Measurements from ENCODE around the gene SOHLH1. TPM values are rescaled to one million over a fixed set of nuclear protein-coding genes. Genes with fewer than 3 reads are reported as not detected.

Gene SOHLH1
- total RNA-seq, 1 experiment from 2014 or later = not detected

DNA sequence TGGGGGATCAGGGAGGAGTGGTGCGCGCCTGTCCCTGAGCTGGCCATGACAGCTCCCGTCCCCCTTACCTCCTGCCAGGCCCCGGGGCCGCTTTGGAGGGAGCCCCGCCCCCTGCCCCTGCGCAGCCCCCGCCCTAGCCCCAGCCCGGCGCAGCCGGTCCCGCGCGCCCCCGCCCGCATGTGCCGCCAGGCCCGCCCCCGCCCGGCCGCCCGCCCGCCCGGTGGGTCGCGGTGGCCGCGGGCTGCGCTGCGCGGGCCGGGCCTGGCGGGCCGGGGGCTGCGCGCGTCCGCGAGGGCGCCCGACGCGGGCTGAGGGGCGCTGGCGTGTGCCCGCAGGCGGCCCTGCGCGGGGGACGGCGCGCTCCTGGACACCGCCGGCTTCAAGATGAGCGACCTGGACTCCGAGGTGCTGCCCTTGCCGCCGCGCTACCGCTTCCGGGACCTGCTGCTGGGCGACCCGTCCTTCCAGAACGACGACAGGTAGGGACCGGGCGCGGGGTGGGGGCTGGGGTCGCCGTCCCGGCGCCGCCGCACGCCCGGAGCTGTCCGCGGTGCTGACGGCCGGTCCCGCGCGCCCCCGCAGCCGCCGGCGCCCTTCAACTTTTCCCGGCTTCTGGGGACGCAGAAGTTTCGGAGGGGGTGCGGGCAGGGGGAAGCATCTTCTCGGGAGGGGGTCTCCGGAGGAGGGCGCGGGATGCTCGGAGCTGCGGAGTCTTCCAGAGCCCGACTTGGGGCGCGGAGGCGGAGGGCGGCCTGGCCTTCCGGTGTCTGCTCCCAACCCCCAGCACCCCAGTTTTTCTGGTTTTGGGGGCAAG lies 15.2 kb upstream of the SOHLH1 start:
- H3K4me3 ChIP-seq = no peak overlapping the region
- H3K27me3 ChIP-seq = peaks cover 11% of the 10 kb centered on the region
- no peak for DNase-seq

DNA sequence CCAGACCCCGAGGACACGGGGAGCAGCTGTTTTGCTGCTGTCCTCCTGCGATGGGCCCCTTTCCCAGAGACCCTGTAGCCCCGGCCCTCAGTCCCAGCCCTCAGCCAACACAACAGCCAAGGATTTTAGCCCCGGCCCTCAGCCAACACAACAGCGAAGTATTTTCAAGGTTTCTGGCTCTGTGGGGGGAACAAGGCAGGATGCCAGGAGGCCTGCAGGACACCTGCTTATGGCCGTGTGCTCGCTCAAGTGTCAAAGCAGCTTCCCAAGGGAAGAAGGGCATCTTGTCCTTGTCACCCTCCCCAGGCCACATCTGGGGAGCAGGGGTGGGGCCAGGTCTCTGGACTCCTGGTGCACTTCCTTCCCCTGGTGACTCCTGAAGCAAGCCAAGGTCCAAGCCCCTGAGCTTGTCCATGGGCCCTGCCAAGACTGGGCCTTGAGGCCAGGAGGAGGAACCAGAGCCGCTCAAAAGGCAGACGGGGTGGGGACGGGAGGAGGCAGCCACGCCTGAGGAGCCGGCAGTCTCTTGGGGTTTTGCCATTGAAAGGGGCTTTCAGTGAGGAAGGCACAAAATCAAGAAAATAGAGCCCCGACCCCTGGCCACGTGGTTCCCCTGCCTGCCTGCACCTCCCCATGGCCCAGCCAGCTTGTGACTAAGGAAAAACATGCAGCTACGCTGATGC lies 13.5 kb upstream of the SOHLH1 start:
- no peak overlapping the region for H3K4me3 ChIP-seq
- DNase-seq = no peak
- H3K27me3 ChIP-seq = peaks cover 11% of the 10 kb centered on the region
- no peaks in the 10 kb centered on the region for H3K9me3 ChIP-seq
- H3K36me3 ChIP-seq = no peaks in the 10 kb centered on the region

More for the DNA sequence above, 15.2 kb upstream of the SOHLH1 start:
- no peaks in the 10 kb centered on the region for H3K9me3 ChIP-seq
- H3K36me3 ChIP-seq = no peaks in the 10 kb centered on the region

DNA sequence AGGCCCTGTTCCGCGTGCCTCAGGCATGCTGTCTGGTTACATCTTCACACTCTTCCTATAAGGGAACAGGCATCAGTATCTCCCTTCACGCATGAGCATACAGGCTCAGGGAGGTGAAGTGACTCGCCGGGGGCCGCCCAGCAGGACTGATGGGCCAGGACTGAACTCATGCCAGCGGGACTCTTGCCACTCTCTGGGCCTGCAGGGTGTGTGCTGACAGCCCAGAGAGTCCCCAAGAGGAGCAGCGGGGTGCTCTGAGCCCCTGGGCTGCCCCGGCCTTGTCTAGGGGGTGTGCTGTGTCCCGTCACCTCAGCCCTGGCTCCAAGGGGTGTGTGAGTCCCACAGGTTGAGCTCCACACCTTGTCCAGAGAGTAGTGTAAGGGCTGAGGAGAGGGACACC lies 12.6 kb upstream of the SOHLH1 start:
- peak; percentile 43 for DNase-seq
- peaks cover 11% of the 10 kb centered on the region for H3K27me3 ChIP-seq
- no peaks in the 10 kb centered on the region for H3K36me3 ChIP-seq
- H3K9me3 ChIP-seq = no peaks in the 10 kb centered on the region
- H3K4me3 ChIP-seq = no peak overlapping the region

DNA sequence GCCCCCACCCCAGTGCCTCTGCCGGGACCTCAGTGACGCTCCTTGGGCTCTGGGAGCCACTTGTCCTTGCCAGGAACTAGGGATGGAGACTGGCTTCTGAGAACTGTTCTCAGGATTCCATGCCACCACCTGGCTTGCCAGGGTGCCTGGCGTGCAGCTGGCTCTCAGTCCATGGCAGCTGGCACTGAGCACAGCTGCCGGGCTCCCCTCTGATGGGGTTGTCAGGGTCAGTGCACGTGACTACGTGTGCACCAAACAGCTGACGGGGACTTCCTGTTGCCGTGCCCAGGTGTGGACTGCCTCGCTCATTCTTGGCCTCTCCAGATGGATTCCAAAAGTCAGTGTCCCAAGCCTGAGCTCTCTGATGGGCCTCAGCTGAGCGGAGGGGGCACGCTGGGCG lies 12.1 kb upstream of the SOHLH1 start:
- peaks cover 11% of the 10 kb centered on the region for H3K27me3 ChIP-seq
- H3K36me3 ChIP-seq = no peaks in the 10 kb centered on the region
- no peak for DNase-seq
- no peak overlapping the region for H3K4me3 ChIP-seq
- no peaks in the 10 kb centered on the region for H3K9me3 ChIP-seq

DNA sequence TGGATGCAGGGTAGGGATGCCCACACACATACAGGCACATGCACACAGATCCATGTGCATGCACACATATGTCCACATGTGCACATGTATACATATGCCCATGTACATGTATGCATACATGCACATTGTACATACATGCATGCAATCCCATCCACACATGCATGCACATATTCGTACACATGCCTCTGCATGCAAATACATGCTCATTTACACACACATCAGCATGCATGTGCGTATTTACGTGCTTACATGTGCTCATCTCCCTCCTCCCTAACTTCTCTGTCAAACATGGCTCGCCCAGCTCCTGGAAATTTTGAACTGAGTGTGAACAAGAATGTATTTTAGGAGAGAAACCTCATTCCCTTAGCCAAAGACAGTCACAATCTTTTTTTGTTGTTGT lies 8.9 kb upstream of the SOHLH1 start:
- no peak for DNase-seq
- no peaks in the 10 kb centered on the region for H3K36me3 ChIP-seq
- no peak overlapping the region for H3K4me3 ChIP-seq
- no peaks in the 10 kb centered on the region for H3K9me3 ChIP-seq
- no peaks in the 10 kb centered on the region for H3K27me3 ChIP-seq

DNA sequence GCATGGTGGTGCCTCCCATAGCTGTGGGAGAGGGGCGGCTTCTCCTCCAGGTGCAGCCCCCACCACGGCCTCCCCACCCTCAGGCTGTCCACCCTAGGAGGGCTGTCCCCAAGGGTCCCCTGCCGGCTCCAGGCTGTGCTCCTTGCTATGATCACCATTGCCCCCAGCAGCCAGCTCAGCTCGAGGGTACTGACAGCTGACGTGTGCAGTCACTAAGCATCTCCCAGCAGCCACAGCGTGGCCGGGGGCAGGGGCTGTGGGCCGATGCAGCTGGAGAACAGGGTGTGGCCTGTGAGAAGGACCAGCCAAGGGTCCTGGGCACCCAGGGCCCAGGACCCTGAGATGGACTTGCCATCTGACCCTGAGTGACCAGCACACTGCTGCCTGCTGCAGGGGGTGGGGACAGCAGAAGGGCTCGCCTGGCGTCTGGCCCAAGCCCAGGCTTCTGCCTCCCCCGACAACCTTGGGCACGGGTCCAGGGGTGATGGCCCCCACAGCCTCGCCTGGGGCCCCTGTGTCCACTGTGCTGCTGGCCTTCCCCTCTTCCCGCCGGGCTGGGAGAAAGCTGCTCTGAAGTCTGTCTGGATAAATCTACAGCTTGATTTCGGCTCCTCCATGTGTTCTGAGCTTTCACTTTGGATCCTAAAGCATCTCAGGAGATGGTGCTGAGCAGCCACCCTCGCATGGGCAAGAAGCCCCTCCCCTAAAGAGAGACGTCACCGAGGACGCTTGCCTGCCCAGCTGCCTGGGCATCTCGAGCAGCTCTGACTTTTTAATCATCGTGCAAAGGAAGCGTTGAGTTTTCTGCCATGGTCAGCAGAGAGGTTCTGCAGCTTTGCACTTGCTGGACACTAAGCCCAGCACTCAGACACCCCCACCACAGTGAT lies 8.2 kb upstream of the SOHLH1 start:
- DNase-seq = no peak
- no peaks in the 10 kb centered on the region for H3K27me3 ChIP-seq
- H3K36me3 ChIP-seq = no peaks in the 10 kb centered on the region
- no peak overlapping the region for H3K4me3 ChIP-seq
- H3K9me3 ChIP-seq = no peaks in the 10 kb centered on the region

DNA sequence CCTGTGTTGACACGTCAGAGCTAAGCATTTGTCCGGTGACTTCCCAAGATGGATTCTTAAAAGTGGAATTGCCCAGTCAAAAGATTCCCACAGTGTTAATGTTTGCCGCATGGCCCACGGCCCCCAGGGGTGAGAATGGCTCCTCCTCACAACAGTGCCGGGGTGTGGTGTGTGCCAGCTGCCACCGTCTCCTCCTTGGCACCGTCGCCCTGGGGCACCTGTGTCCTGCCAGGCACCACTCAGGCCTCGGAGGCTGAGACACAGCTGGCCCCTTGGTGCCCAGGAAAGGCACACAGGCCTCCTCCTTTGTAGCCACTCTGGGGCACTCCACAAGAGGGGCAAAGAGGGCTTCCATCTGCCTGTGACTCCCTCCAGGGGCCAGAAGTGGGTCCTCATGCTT lies 7.0 kb upstream of the SOHLH1 start:
- Histone ChIP-seq H3K4me3 (no peak overlapping the region), H3K27me3 (no peaks in the 10 kb centered on the region)
- DNase-seq = no peak

DNA sequence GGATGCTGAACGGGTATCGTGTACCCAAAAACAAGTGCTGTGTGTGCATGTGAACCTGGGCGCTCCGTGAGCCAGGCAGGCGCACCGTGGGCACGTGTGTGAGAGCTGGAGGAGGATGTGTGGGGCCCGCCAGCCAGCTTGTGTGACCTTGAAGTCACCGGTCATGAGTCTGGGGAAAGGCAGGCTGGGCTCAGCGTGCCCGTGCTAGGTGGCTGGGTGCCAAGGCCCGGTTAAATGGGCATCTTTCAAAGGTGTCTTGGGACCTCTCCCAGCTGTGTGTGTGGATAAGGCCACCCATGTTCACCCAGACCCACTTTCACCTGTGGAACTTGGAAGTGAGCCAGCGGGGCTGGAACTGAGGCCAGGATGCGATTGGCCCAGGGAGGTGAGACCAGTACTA lies 6.1 kb upstream of the SOHLH1 start:
- Histone ChIP-seq H3K36me3 (no peaks in the 10 kb centered on the region), H3K9me3 (no peaks in the 10 kb centered on the region), H3K27me3 (no peaks in the 10 kb centered on the region), H3K4me3 (no peak overlapping the region)
- no peak for DNase-seq

More for the DNA sequence above, 7.0 kb upstream of the SOHLH1 start:
- H3K9me3 ChIP-seq = no peaks in the 10 kb centered on the region
- H3K36me3 ChIP-seq = no peaks in the 10 kb centered on the region

DNA sequence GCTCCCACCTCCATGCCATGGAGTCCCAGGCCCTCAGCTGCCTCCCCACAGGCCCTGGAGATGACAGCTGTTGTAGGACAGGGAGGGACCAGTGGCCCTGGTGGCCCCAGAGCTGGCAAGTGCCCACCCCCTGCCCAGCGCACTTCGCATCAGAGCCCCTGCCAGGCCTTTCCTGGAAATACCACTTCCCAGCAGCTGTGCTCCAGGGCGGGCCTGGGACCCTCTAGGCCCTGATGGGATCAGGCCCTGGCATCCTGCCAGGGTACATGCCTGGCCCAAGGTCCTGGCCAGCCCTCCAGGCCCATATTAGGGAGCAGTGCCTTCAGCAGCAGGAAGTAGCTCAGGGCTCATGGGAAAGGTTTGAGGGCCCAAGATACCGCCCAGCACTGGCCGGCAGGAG lies 5.2 kb upstream of the SOHLH1 start:
- Histone ChIP-seq H3K4me3 (no peak overlapping the region), H3K27me3 (no peaks in the 10 kb centered on the region), H3K9me3 (no peaks in the 10 kb centered on the region), H3K36me3 (no peaks in the 10 kb centered on the region)
- DNase-seq = no peak

DNA sequence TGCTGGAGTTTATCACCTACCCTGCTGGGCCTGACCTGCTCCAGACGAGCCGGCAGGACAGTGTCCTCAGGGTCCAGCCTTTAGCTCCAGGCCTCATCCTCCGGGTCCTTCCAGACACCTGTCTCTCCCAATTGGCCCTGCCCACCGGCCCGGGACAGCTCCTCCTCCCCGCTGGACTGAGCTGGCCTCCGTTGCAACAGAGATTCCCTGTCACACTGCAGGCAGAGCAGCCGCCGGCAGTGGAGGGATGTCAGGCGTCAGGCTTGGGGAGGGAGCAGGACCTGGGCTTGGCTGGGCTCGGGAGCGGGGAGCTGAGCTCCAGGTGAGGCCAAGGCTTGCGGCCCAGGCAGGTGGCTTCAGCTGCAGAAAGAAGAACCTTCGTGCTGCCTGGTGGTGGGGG lies 4.4 kb upstream of the SOHLH1 start:
- DNase-seq = no peak
- H3K9me3 ChIP-seq = no peaks in the 10 kb centered on the region
- no peaks in the 10 kb centered on the region for H3K27me3 ChIP-seq
- no peak overlapping the region for H3K4me3 ChIP-seq
- H3K36me3 ChIP-seq = no peaks in the 10 kb centered on the region

DNA sequence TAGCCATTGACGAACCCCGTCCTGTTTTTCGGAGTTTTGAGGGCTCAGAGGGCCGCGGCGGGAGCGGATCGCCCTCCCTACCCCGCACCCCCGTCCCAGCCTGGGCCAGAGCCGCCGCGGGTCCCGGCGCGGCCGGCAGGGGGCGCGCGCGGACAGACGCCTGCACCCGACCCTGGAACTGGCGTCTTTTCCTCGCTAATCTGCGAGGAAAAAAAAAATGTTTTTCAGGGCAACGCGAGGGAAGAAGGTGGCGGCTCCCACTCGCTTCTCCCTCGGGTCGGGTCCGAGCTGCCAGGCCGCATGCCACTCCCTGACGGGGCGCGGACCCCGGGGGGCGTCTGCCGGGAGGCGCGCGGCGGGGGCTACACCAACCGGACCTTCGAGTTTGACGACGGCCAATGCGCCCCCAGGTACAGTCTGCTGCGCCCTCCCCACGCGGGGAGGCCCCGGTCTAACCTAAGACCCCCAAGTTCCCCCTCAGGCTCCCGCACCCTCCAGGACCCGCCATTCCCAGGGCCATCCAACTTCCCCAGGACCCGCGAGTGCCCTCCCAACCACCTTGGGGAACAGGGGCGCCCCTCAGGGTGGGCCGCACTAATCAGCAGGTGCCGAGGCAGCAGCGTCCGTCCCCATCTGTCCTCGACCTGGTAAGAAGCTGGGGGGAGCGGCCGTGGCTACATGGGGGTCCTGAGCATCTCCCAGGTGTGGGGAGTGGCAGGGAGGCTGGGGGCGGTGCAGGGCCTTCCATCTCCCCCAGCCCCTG lies 2.9 kb upstream of the SOHLH1 start, which contains the start of gene KCNT1:
TSS of gene KCNT1 (plus strand) at position 227 of the 763 bp plus-strand sequence. CDS start at position 301, 74 bp downstream.
- peak within 1 kb of the TSS; percentile 26; the same call in 1 of the 2 replicates for H3K4me3 ChIP-seq
- H3K9me3 ChIP-seq = no peaks in the 10 kb centered on the region
- no peaks in the 10 kb centered on the region for H3K27me3 ChIP-seq
- DNase-seq = peak; percentile 46
- no peaks in the 10 kb centered on the region for H3K36me3 ChIP-seq

DNA sequence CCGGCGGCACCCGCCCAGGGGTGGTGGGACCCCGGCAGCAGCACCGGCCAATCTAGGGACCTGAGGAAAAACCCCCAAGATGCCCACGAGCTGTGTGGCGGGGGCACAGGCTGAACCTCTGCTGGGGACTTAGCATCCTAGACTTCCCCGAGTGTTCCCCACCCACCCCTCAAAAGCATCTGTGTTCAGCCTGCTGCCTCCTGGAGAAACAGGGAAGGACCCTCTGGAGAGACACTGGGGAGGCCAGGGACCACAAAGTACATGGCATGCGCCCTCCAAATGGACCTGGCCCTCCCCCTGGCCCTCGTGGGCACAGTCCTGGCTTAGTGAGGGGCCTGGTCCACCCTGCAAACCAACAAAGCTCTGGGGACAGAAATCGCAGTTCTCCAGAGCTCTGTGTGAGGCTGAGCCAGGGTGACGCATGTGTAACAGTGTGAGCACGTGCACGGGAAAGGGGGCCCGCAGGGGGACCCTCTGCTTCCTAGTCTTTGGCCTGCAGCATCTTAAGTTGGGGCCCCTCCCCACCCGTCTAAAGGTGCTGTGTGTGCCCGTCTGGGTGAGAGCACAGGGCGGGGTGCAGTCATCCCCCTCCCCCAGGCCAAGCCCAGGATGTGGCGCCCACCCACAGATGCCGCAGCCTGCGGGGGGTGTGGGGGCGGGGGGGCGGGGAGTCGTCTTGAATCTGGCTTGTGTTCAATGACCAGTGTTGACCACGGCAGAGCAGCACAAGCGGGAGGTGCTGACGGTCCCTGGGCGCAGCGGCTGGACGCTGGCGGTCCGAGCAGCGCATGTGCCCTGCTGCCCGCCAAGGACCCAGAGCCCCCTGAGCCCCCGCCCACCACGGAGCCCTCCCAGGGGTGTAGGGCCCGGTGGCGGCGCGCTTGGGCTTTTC lies 2.0 kb upstream of the SOHLH1 start:
- DNase-seq = no peak
- no peaks in the 10 kb centered on the region for H3K27me3 ChIP-seq
- H3K4me3 ChIP-seq = peak overlapping the region; percentile 26; the same call in 1 of the 2 replicates
- no peaks in the 10 kb centered on the region for H3K9me3 ChIP-seq
- H3K36me3 ChIP-seq = no peaks in the 10 kb centered on the region

DNA sequence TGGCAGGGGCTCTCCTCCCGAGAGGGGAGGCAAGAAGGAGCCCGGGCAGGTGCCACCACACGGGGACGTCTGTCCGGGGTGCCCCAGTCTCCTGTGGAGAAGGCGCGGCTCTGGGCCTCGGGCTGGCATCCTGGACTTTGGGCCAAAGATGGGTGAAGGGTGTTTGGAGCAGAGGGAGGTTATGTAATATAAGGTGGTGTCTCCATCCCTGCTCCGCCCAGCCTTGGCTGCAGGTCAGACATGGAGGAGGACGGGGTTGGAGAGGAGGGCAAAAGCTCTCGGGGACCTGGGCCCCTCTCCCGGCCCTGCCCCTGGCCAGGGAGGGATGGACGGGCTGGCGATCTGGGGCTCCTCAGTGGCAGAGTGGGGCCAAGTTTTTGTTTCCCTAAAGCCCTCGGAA lies 1.2 kb upstream of the SOHLH1 start:
- Histone ChIP-seq H3K27me3 (no peaks in the 10 kb centered on the region), H3K36me3 (no peaks in the 10 kb centered on the region), H3K4me3 (no peak overlapping the region), H3K9me3 (no peaks in the 10 kb centered on the region)
- DNase-seq = no peak

DNA sequence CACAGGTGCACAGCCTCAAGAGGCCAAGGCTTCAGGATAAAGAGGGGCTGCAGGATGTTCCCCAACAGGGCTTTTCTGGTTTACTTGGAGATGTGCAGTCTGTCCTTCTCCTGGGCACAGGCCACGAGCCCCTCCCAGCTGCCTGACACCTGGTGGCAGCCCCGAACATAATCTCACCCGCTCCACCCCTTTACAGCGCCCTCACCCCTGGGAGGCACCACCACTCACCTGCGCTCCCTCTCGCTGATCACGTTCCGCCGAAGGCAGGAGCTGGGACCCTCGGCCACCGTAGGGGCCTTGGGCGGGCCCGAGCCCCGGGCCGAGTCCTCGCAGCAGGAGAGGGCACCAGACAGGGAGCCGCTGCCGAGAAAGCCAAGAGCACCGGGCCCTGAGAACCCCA lies 514 bp downstream of the SOHLH1 start:
- no peak for DNase-seq
- no peak overlapping the region for H3K4me3 ChIP-seq

DNA sequence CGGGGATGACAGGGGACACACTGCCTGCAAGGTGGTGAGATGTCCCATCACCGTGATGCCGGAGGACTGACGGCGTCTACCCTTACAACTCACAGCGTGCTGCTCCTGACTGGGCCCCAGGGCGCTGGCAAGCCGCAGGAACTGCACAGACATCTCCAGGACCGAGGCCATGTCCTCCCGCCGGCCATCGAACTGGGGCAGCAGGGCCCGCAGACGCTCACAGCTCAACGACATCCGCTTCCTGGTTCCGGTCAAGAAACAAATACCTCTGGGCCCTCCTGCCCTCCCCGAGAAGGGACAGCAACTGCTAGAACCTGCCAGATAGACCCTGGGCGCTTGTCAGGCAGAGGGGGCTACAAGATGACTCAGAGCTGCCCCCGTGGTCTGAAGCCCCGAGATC lies 1.0 kb downstream of the SOHLH1 start:
- Histone ChIP-seq H3K27me3 (no peaks in the 10 kb centered on the region), H3K4me3 (no peak overlapping the region), H3K9me3 (no peaks in the 10 kb centered on the region), H3K36me3 (no peaks in the 10 kb centered on the region)
- DNase-seq = no peak

More for the DNA sequence above, 514 bp downstream of the SOHLH1 start:
- no peaks in the 10 kb centered on the region for H3K27me3 ChIP-seq
- no peaks in the 10 kb centered on the region for H3K9me3 ChIP-seq
- H3K36me3 ChIP-seq = no peaks in the 10 kb centered on the region
